GM12872 (cell line): ENCODE data around the gene BCHE.

ENCODE experiments used
- CTCF ChIP-seq: IDR thresholded peaks from 3 replicates; pipeline ENCODE4 v1.5.1; 2011; ENCODE audit warnings: low read depth, mild to moderate bottlenecking, low read length, moderate library complexity; ENCODE audit not compliant: insufficient read depth

BCHE gene

GRCh38 chr3:165837058-165837525, at the start of gene BCHE:
Gene BCHE (minus strand): TSS chr3:165837423. CDS start chr3:165831033, 6,390 bp downstream.
- no peak for TF ChIP-seq CTCF

- TF ChIP-seq CTCF = no peak
Measured at GRCh38 chr3:165885558-165886270, 48.5 kb upstream of the BCHE start.

GRCh38 chr3:165884518-165884917, 47.3 kb upstream of the BCHE start:
- no peak for TF ChIP-seq CTCF

GRCh38 chr3:165883863-165884478, 46.7 kb upstream of the BCHE start:
- no peak for TF ChIP-seq CTCF

GRCh38 chr3:165883117-165883516, 45.9 kb upstream of the BCHE start:
- TF ChIP-seq CTCF = no peak

- no peak for TF ChIP-seq CTCF
Measured at GRCh38 chr3:165875644-165876043, 38.4 kb upstream of the BCHE start.

- no peak for TF ChIP-seq CTCF
Measured at GRCh38 chr3:165874663-165875489, 37.7 kb upstream of the BCHE start.
